HL-60 (cell line): ENCODE measurements around the gene YARS1.

ENCODE experiments used
- GABPA ChIP-seq: IDR thresholded peaks from 2 replicates; pipeline ENCODE4 v1.6.1; 2012; ENCODE audit warnings: low read depth
- POLR2AphosphoS5 ChIP-seq: IDR thresholded peaks from 2 replicates; pipeline ENCODE4 v1.6.1; 2012; ENCODE audit warnings: low read depth
- SPI1 ChIP-seq: IDR thresholded peaks from 2 replicates; pipeline ENCODE4 v1.6.1; 2012; ENCODE audit warnings: low read depth, mild to moderate bottlenecking, borderline replicate concordance
- TF ChIP-seq, protein P1 (sequence below): IDR thresholded peaks from one replicate; pipeline ENCODE4 v1.5.1; 2011; ENCODE audit warnings: low read length, control low read depth, inconsistent platforms; ENCODE audit not compliant: insufficient read depth
- TF ChIP-seq, protein P2 (sequence below): IDR thresholded peaks from 2 replicates; pipeline ENCODE4 v1.6.1; 2012; ENCODE audit warnings: low read depth; ENCODE audit not compliant: insufficient replicate concordance

DNA sequence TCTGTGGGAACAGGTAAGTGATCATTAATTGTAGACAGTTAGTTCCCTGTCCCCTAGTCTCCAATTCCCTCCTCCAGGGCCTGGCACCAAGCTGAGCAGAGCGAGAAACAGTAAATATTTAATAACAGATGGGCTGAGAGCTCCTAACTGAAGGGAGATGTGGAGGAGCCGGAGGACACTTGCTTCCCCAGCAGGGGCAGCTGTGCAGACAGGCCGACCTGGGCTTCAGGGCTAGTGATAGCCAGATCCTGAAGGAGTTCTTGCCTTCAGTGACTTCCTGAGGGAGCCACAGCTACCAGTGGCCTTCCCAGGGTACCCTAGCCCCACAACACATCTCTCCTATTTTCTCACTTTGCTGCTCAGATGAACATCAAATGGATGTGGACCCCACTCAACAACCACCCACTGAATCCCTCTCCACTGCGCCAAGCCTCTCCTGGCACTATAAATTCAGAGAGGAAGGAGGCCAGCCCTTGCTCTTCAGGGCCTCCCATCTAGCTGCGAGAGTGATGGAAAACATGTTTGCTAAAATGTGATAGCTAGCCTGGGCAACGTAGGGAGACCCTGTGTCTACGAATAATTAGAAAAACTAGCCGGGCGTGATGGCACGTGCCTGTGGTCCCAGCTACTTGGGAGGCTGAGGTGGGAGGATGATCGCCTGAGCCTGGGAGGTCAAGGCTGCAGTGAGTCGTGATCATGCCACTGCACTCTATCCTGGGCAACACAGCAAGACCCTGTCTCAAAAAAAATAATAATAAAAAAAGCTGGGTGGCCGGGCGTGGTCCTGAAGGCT lies 87.7 kb downstream of the YARS1 start:
- TF ChIP-seq, protein P1, sequence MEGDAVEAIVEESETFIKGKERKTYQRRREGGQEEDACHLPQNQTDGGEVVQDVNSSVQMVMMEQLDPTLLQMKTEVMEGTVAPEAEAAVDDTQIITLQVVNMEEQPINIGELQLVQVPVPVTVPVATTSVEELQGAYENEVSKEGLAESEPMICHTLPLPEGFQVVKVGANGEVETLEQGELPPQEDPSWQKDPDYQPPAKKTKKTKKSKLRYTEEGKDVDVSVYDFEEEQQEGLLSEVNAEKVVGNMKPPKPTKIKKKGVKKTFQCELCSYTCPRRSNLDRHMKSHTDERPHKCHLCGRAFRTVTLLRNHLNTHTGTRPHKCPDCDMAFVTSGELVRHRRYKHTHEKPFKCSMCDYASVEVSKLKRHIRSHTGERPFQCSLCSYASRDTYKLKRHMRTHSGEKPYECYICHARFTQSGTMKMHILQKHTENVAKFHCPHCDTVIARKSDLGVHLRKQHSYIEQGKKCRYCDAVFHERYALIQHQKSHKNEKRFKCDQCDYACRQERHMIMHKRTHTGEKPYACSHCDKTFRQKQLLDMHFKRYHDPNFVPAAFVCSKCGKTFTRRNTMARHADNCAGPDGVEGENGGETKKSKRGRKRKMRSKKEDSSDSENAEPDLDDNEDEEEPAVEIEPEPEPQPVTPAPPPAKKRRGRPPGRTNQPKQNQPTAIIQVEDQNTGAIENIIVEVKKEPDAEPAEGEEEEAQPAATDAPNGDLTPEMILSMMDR: no peak
- TF ChIP-seq POLR2AphosphoS5: no peak
- TF ChIP-seq GABPA: no peak
- TF ChIP-seq, protein P2, sequence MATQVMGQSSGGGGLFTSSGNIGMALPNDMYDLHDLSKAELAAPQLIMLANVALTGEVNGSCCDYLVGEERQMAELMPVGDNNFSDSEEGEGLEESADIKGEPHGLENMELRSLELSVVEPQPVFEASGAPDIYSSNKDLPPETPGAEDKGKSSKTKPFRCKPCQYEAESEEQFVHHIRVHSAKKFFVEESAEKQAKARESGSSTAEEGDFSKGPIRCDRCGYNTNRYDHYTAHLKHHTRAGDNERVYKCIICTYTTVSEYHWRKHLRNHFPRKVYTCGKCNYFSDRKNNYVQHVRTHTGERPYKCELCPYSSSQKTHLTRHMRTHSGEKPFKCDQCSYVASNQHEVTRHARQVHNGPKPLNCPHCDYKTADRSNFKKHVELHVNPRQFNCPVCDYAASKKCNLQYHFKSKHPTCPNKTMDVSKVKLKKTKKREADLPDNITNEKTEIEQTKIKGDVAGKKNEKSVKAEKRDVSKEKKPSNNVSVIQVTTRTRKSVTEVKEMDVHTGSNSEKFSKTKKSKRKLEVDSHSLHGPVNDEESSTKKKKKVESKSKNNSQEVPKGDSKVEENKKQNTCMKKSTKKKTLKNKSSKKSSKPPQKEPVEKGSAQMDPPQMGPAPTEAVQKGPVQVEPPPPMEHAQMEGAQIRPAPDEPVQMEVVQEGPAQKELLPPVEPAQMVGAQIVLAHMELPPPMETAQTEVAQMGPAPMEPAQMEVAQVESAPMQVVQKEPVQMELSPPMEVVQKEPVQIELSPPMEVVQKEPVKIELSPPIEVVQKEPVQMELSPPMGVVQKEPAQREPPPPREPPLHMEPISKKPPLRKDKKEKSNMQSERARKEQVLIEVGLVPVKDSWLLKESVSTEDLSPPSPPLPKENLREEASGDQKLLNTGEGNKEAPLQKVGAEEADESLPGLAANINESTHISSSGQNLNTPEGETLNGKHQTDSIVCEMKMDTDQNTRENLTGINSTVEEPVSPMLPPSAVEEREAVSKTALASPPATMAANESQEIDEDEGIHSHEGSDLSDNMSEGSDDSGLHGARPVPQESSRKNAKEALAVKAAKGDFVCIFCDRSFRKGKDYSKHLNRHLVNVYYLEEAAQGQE: no peak
- TF ChIP-seq SPI1: no peak
